ENCODE data around the gene JAZF1.

JAZF1 gene

GRCh38 chr7:28180364-28181147 lies at the start of gene JAZF1:
TSS of gene JAZF1 (minus strand) at chr7:28180795.
- peak; percentile 42 for DNase-seq (ENCODE audit: low spot score)

- no peak for DNase-seq (ENCODE audit: low spot score)
Observed at GRCh38 chr7:28230261-28230660, 49.7 kb upstream of the JAZF1 start.

GRCh38 chr7:28228396-28228795 lies 47.8 kb upstream of the JAZF1 start:
- DNase-seq (ENCODE audit: low spot score), result no peak

- DNase-seq (ENCODE audit: low spot score), result no peak
Observed at GRCh38 chr7:28226003-28226402, 45.4 kb upstream of the JAZF1 start.

- no peak for DNase-seq (ENCODE audit: low spot score)
Observed at GRCh38 chr7:28225576-28225975, 45.0 kb upstream of the JAZF1 start.

- no peak for DNase-seq (ENCODE audit: low spot score)
Observed at GRCh38 chr7:28224675-28225074, 44.1 kb upstream of the JAZF1 start.

GRCh38 chr7:28224172-28224571 lies 43.6 kb upstream of the JAZF1 start:
- no peak for DNase-seq (ENCODE audit: low spot score)

GRCh38 chr7:28222636-28223035 lies 42.0 kb upstream of the JAZF1 start:
- no peak for DNase-seq (ENCODE audit: low spot score)

- DNase-seq (ENCODE audit: low spot score), result no peak
Observed at GRCh38 chr7:28219793-28220192, 39.2 kb upstream of the JAZF1 start.

- no peak for DNase-seq (ENCODE audit: low spot score)
Observed at GRCh38 chr7:28217143-28217542, 36.5 kb upstream of the JAZF1 start.

GRCh38 chr7:28211006-28211405 lies 30.4 kb upstream of the JAZF1 start:
- no peak for DNase-seq (ENCODE audit: low spot score)

GRCh38 chr7:28208506-28208905 lies 27.9 kb upstream of the JAZF1 start:
- DNase-seq (ENCODE audit: low spot score), result no peak

GRCh38 chr7:28207486-28208158 lies 27.0 kb upstream of the JAZF1 start:
- DNase-seq (ENCODE audit: low spot score), result no peak

- DNase-seq (ENCODE audit: low spot score), result no peak
Observed at GRCh38 chr7:28205506-28205905, 24.9 kb upstream of the JAZF1 start.

GRCh38 chr7:28203508-28204240 lies 23.1 kb upstream of the JAZF1 start:
- no peak for DNase-seq (ENCODE audit: low spot score)

GRCh38 chr7:28202222-28202621 lies 21.6 kb upstream of the JAZF1 start:
- no peak for DNase-seq (ENCODE audit: low spot score)

GRCh38 chr7:28201131-28201530 lies 20.5 kb upstream of the JAZF1 start:
- no peak for DNase-seq (ENCODE audit: low spot score)

GRCh38 chr7:28200598-28200997 lies 20.0 kb upstream of the JAZF1 start:
- no peak for DNase-seq (ENCODE audit: low spot score)

GRCh38 chr7:28199021-28199510 lies 18.5 kb upstream of the JAZF1 start:
- DNase-seq (ENCODE audit: low spot score), result no peak

GRCh38 chr7:28195910-28196620 lies 15.5 kb upstream of the JAZF1 start:
- DNase-seq (ENCODE audit: low spot score), result no peak

- DNase-seq (ENCODE audit: low spot score), result no peak
Observed at GRCh38 chr7:28192786-28193585, 12.4 kb upstream of the JAZF1 start.
